Coronary artery (tissue), 2 donors: ENCODE measurements around the gene MFF.

Experiments
- DNase-seq: peaks from one replicate; pipeline ENCODE4 v3.0.0-alpha.2; 2017; ENCODE audit warnings: low spot score
- H3K27ac ChIP-seq, 2 donors: fragments of 200-600 bp; sonication (generic); one replicate each; pipeline ENCODE4 v1.5.1; 2016 to 2019
- H3K4me3 ChIP-seq: fragments of 200-600 bp; sonication (generic); 2 replicates; pipeline ENCODE4 v1.5.1; 2016; ENCODE audit warnings: mild to moderate bottlenecking, moderate library complexity
- TF ChIP-seq, protein P1 (sequence below): fragments of 200-600 bp; sonication (generic); IDR thresholded peaks from one replicate; pipeline ENCODE4 v1.5.1; 2019; ENCODE audit warnings: antibody characterized with exemption

Gene MFF

DNA sequence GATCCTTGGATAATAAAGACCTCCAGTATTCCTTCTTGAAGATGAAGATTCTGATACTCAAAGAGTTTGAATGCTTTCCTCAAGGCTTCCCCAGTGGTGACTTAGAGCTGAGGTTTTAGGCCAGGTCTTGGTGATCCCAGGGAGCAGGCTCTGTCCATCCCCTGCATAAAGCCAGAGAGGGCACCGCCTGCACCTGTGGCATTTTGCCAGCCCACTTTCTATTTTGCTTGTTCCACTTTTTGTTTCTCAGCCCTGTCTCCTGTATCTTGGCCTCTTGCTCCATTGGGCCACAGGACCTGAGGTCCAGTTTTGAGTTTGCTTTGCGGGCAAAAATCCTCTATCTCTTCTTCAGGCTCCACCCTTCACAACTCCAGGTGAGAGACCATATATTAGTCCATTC, 69.3 kb downstream of the MFF start:
- Histone ChIP-seq H3K4me3 (no peak overlapping the region), H3K27ac (no peak overlapping the region)
- TF ChIP-seq, protein P1, sequence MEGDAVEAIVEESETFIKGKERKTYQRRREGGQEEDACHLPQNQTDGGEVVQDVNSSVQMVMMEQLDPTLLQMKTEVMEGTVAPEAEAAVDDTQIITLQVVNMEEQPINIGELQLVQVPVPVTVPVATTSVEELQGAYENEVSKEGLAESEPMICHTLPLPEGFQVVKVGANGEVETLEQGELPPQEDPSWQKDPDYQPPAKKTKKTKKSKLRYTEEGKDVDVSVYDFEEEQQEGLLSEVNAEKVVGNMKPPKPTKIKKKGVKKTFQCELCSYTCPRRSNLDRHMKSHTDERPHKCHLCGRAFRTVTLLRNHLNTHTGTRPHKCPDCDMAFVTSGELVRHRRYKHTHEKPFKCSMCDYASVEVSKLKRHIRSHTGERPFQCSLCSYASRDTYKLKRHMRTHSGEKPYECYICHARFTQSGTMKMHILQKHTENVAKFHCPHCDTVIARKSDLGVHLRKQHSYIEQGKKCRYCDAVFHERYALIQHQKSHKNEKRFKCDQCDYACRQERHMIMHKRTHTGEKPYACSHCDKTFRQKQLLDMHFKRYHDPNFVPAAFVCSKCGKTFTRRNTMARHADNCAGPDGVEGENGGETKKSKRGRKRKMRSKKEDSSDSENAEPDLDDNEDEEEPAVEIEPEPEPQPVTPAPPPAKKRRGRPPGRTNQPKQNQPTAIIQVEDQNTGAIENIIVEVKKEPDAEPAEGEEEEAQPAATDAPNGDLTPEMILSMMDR: no peak
- no peak for DNase-seq

DNA sequence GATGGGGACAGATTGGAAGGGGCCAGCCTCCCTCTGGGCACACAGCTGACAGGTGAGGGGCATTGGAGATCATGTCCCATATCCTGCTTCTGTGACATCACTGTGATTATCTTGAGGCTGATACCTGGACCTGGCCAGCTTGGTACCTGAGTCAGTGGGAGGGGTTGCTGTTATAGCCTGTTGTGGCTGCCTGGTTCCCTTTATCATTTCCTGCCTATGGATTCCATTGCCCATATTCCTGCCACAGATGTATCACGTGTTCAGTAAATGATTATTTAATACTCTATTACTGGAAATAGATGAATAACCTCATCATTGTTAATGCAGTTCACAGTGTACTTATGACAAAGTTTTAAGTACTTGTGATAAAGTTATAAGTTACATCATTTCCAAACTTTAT, 70.5 kb downstream of the MFF start:
- no peak overlapping the region for H3K4me3 ChIP-seq
- TF ChIP-seq, protein P1: no peak
- H3K27ac ChIP-seq: no peak overlapping the region
- DNase-seq: no peak

DNA sequence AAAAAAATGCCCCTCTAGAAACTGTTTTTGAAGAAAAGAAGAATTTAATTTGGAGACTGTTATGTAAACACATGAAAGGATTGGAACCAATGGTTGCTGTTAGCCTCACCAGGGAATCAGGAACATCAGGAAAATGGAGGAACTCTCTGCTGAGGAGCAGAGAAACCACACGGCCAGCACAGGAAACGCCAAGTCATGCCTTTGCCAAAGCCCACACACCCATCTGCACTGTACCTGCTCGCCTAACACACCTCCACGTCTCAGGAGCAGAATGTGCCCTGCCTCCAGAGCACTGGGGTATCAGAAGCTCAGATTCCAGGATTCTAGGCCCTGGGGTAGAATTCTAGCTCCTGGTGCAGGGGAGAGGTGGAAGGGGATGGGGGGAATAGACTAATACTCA, 72.5 kb downstream of the MFF start:
- no peak for DNase-seq
- TF ChIP-seq, protein P1: no peak

DNA sequence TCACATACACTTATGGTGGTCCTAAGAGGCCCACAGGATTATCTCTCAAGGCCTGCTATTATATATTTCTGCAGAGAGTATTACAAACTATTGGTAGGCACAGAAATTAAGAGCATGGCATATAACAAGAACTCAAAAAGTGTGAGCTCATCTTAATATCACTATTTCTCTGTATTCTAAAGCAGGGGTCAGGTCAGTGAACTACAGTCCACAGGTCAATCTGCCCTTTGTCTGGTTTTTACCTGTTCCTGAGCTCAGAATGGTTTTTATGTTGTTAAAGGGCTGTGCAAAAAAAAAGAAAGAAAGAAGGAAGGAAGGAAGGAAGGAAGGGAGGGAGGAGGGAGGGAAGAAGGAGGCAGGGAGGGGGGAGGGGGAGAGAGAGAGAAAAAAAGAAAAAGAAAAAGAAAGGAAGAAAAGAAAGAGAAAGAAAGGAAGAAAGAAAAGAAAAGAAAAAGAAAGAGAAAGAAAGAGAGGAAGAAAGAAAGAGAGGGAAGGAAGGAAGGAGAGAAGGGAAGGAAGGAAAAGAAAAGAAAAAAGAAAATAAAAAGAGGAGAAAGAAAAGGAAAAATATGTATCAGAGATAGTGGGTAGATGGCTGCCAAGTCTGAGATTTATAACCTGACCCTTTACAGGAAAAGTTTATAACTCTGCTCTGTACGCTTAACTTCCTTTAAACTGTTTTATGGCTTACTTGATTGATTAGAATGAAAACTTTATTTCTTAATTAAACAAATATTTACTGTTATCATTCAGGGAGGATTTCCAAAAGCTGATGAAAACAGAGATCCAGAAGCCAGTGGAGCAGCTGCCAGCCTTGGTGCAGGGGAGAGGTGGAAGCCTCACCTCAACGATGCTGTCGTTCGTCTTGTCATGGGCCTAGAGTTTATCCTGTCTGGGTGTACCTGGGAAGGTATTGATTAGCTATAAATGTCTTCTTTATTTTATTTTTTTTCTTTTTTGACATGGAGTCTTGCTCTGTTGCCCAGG, 73.9 kb downstream of the MFF start:
- no peak overlapping the region for H3K4me3 ChIP-seq
- DNase-seq: no peak
- TF ChIP-seq, protein P1: no peak
- H3K27ac ChIP-seq: no peak overlapping the region

More for the DNA sequence above, 72.5 kb downstream of the MFF start:
- H3K4me3 ChIP-seq: no peak overlapping the region
- no peak overlapping the region for H3K27ac ChIP-seq

DNA sequence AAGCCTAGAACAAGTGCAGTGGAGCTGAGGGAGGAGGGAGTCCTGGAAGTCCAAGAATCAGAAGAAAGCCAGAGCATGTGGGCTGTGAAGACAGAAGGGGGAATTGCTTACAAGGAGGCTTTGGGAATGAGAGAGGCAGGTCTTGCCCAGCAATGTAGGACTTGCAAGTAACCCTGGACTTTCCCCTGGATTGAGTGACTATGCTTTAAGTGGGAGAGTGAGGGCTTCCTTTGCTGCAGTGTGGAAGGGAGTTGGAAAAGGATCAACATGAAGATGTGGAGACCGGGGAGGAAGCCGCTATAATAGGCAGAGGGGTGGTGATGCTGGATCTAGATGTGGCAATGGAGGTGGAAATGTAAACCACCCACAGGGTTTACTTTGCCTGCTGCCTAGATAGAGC, 76.5 kb downstream of the MFF start:
- Histone ChIP-seq H3K27ac (no peak overlapping the region), H3K4me3 (no peak overlapping the region)
- no peak for DNase-seq
- TF ChIP-seq, protein P1: no peak

DNA sequence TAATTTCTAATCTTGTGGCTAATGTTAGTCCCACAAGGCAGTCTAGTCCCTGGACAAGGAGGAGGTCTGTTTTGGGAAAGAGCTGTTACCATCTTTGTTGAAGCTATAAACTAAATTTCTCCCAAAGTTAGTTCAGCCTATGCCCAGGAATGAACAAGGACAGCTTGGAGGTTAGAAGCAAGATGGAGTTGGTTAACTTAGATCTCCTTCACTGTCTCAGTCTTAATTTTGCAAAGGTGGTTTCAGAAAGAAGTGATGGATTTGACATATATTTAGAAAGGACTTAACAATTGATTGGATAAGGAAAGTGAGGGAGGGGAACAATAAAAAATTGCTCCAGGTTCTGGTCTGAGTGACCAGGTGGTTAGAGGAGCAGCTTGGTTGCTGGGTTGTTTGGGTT, 77.3 kb downstream of the MFF start:
- DNase-seq: no peak
- H3K27ac ChIP-seq: no peak overlapping the region
- TF ChIP-seq, protein P1: no peak
- H3K4me3 ChIP-seq: no peak overlapping the region

DNA sequence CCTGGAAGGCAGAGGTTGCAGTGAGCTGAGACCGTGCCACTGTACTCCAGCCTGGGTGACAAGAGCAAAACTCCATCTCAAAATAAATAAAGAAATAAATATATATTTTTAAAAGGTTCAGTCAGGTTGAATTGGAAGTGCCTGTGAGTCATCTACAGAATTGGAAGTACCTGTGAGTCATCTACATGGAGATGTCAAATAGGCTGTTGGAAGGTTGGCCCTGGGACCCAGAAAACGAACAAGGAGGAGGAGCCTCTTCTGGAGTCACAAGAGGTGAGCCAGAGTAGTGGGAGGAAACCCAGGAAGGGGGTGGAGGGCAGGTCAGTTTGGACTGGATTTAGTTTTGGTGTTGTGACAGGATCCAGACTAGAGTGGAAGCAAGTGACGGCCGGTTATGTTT, 77.9 kb downstream of the MFF start:
- DNase-seq: no peak
- TF ChIP-seq, protein P1: no peak
- Histone ChIP-seq H3K4me3 (no peak overlapping the region), H3K27ac (no peak overlapping the region)
